ENCODE results near the gene PRKX.

DNA sequence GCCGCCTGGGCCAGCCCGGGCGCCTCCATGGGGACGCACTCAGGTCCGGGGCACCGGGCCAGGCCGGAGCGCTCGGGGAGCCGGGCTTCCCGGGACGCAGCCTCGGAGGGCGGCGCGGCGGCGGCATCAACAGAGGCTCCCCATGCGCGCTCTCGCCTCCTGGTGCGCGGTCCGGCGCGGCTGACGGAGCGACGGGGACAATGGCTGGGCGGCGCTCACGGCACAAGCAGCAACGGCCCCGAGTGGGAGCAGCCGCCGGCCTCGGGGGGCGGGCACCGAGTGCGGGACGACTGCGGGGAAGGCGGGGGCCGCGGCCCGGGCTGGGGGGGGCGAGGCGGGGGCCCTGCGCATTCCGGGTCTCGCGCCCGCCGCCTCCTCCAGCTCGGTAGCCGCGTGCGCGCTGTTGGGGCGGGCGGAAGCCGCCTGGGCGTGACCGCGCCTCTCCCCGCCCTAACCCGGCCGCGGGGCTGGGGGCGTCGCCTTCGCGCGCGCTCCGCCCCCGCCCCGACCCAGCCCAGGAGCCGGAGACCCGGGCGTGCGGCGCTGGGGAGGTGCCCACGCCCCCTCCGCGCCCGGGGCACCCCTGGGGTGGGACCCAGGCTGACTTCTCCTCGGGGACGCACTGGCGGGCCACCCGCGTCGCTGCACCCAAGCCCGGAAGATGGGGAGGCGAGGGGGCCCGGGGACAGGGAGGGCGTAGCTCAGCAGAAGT lies at the start of gene PRKX:
- TF ChIP-seq, protein P1, sequence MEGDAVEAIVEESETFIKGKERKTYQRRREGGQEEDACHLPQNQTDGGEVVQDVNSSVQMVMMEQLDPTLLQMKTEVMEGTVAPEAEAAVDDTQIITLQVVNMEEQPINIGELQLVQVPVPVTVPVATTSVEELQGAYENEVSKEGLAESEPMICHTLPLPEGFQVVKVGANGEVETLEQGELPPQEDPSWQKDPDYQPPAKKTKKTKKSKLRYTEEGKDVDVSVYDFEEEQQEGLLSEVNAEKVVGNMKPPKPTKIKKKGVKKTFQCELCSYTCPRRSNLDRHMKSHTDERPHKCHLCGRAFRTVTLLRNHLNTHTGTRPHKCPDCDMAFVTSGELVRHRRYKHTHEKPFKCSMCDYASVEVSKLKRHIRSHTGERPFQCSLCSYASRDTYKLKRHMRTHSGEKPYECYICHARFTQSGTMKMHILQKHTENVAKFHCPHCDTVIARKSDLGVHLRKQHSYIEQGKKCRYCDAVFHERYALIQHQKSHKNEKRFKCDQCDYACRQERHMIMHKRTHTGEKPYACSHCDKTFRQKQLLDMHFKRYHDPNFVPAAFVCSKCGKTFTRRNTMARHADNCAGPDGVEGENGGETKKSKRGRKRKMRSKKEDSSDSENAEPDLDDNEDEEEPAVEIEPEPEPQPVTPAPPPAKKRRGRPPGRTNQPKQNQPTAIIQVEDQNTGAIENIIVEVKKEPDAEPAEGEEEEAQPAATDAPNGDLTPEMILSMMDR (conservative IDR thresholded peaks at IDR 0.05), result no peak
- no peak for TF ChIP-seq ZFX (IDR thresholded peaks at IDR 0.05)

Measured in C4-2B (cell line).